Neural cell (in vitro differentiated cells): Measurements from ENCODE around the gene TCF12. TPM values are rescaled to one million over a fixed set of nuclear protein-coding genes. Genes with fewer than 3 reads are reported as not detected.

Experiments used
- H2AFZ ChIP-seq: fragments of 200-600, 300-800 bp; sonication (generic), shearing (Covaris generic); 2 replicates; pipeline ENCODE4 v1.6.0; 2014; ENCODE audit warnings: low read depth, mild to moderate bottlenecking, antibody characterized with exemption, low read length, moderate library complexity
- H3F3A ChIP-seq: fragments of 200-600 bp; shearing (Covaris generic); 2 replicates; pipeline ENCODE4 v1.6.1; 2016; ENCODE audit warnings: mild to moderate bottlenecking, moderate library complexity, mixed read lengths, antibody characterized with exemption, low read length; ENCODE audit not compliant: insufficient read depth, poor library complexity, severe bottlenecking
- H3K27ac ChIP-seq: fragments of 200-600, 300-800 bp; sonication (generic), shearing (Covaris generic); 2 replicates; pipeline ENCODE4 v1.5.1; 2014; ENCODE audit warnings: mild to moderate bottlenecking, low read length, moderate library complexity
- H3K27me3 ChIP-seq: fragments of 300-800, 200-600 bp; sonication (generic), shearing (Covaris generic); 2 replicates; pipeline ENCODE4 v1.6.0; 2014; ENCODE audit warnings: mild to moderate bottlenecking, low read depth, low read length, moderate library complexity; ENCODE audit not compliant: insufficient read depth
- H3K36me3 ChIP-seq: fragments of 300-800, 200-600 bp; sonication (generic), shearing (Covaris generic); 2 replicates; pipeline ENCODE4 v1.5.1; 2014; ENCODE audit warnings: mild to moderate bottlenecking, antibody characterized with exemption, low read length, moderate library complexity; ENCODE audit not compliant: insufficient read depth
- H3K4me2 ChIP-seq: fragments of 300-800, 200-600 bp; sonication (generic), shearing (Covaris generic); 2 replicates; pipeline ENCODE4 v1.6.0; 2014; ENCODE audit warnings: mild to moderate bottlenecking, low read length
- H3K4me3 ChIP-seq: fragments of 300-800, 200-600 bp; sonication (generic), shearing (Covaris generic); 2 replicates; pipeline ENCODE4 v1.5.1; 2014; ENCODE audit warnings: mild to moderate bottlenecking, low read length, moderate library complexity
- H3K79me2 ChIP-seq: fragments of 200-600 bp; shearing (Covaris generic); replicated peaks from 2 replicates; pipeline ENCODE4 v1.6.0; 2014; ENCODE audit warnings: mild to moderate bottlenecking, low read length, moderate library complexity; ENCODE audit not compliant: insufficient read depth
- H3K9ac ChIP-seq: fragments of 300-800, 200-600 bp; sonication (generic), shearing (Covaris generic); 2 replicates; pipeline ENCODE4 v1.6.1; 2016; ENCODE audit warnings: mild to moderate bottlenecking, low read length, mixed read lengths
- H3K9me2 ChIP-seq: fragments of 200-600 bp; shearing (Covaris generic); 2 replicates; pipeline ENCODE4 v1.6.1; 2016; ENCODE audit warnings: mild to moderate bottlenecking, low read length, mixed read lengths; ENCODE audit not compliant: insufficient read depth
- H3K9me3 ChIP-seq: fragments of 200-600, 300-800 bp; sonication (generic), shearing (Covaris generic); 2 replicates; pipeline ENCODE4 v1.6.1; 2016; ENCODE audit warnings: mild to moderate bottlenecking, mixed run types, low read length, moderate library complexity, mixed read lengths
- H4K20me1 ChIP-seq: fragments of 200-600 bp; shearing (Covaris generic); 2 replicates; pipeline ENCODE4 v1.6.1; 2016; ENCODE audit warnings: mild to moderate bottlenecking, mixed run types; ENCODE audit not compliant: insufficient read depth
- EP300 ChIP-seq: fragments of 450-650 bp; conservative IDR thresholded peaks from 2 replicates; pipeline ENCODE4 v1.6.1; 2014; ENCODE audit warnings: antibody characterized with exemption, mild to moderate bottlenecking, moderate library complexity; ENCODE audit not compliant: poor library complexity, severe bottlenecking
- EZH2 ChIP-seq: fragments of 200-600, 300-800 bp; shearing (Covaris generic), sonication (generic); IDR thresholded peaks from 2 replicates; pipeline ENCODE4 v1.6.1; 2014; ENCODE audit warnings: antibody characterized with exemption, low read length, borderline replicate concordance, mild to moderate bottlenecking; ENCODE audit not compliant: insufficient read depth, poor library complexity, severe bottlenecking
- MXI1 ChIP-seq: fragments of 450-650 bp; conservative IDR thresholded peaks from 2 replicates; pipeline ENCODE4 v1.6.1; 2014; ENCODE audit warnings: antibody characterized with exemption, mild to moderate bottlenecking; ENCODE audit not compliant: poor library complexity, severe bottlenecking
- POLR2AphosphoS5 ChIP-seq: IDR thresholded peaks from 2 replicates; pipeline ENCODE4 v1.6.1; 2012
- RAD21 ChIP-seq: fragments of 450-650 bp; conservative IDR thresholded peaks from 2 replicates; pipeline ENCODE4 v1.6.1; 2014; ENCODE audit warnings: antibody characterized with exemption, mild to moderate bottlenecking, moderate library complexity
- REST ChIP-seq: IDR thresholded peaks from 2 replicates; pipeline ENCODE4 v1.6.1; 2012; ENCODE audit warnings: borderline replicate concordance
- SMC3 ChIP-seq: fragments of 450-650 bp; conservative IDR thresholded peaks from 2 replicates; pipeline ENCODE4 v1.6.1; 2014; ENCODE audit warnings: antibody characterized with exemption, mild to moderate bottlenecking, moderate library complexity; ENCODE audit not compliant: poor library complexity
- TAF1 ChIP-seq: IDR thresholded peaks from 2 replicates; pipeline ENCODE4 v1.6.1; 2012; ENCODE audit warnings: low read depth
- polyA plus RNA-seq: library from polyadenylated mRNA; depleted of rRNA; stranded (reverse); fragments of >200 nt; gene quantifications from 2 replicates; pipeline ENCODE4 v1.2.3, GENCODE V29; 2014
- TF ChIP-seq, protein P1 (sequence below): fragments of 450-650 bp; IDR thresholded peaks from 2 replicates; pipeline ENCODE4 v1.5.1; 2014; ENCODE audit warnings: antibody characterized with exemption, mild to moderate bottlenecking, moderate library complexity; ENCODE audit not compliant: poor library complexity, severe bottlenecking

TCF12 gene
- polyA plus RNA-seq, 1 donor from 2014 or later: 52.7 TPM

DNA sequence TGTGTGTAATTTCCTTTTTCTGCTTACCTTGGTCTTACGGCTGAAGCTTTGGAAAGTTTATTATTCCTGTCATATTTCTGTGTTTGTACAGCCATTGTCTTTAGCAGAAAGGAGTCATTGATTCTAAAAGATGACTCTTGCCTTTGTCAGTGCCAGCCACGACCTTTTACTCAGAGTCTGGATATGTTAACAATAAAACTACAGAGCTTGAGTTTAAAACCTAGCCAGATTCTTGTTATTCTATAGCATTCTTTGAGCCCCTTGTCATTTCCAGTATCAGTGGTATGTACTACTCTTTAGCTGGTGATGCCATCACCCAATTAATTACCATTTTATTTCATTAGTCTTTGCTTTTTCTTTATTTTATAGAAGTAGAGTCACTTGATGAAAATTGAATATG lies 142.4 kb downstream of the TCF12 start:
- no peak overlapping the region for H2AFZ ChIP-seq
- H3K4me2 ChIP-seq: no peak overlapping the region

GRCh38 chr15:57061281-57061680 lies 142.8 kb downstream of the TCF12 start:
- no peaks in the 10 kb centered on the region for H3K9me2 ChIP-seq
- H3F3A ChIP-seq: no peaks in the 10 kb centered on the region
- no peak overlapping the region for H2AFZ ChIP-seq
- peaks cover 54% of the 10 kb centered on the region for H3K79me2 ChIP-seq
- no peaks in the 10 kb centered on the region for H3K36me3 ChIP-seq
- TF ChIP-seq, protein P1, sequence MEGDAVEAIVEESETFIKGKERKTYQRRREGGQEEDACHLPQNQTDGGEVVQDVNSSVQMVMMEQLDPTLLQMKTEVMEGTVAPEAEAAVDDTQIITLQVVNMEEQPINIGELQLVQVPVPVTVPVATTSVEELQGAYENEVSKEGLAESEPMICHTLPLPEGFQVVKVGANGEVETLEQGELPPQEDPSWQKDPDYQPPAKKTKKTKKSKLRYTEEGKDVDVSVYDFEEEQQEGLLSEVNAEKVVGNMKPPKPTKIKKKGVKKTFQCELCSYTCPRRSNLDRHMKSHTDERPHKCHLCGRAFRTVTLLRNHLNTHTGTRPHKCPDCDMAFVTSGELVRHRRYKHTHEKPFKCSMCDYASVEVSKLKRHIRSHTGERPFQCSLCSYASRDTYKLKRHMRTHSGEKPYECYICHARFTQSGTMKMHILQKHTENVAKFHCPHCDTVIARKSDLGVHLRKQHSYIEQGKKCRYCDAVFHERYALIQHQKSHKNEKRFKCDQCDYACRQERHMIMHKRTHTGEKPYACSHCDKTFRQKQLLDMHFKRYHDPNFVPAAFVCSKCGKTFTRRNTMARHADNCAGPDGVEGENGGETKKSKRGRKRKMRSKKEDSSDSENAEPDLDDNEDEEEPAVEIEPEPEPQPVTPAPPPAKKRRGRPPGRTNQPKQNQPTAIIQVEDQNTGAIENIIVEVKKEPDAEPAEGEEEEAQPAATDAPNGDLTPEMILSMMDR: no peak
- no peak for TF ChIP-seq EP300
- no peak for TF ChIP-seq TAF1
- TF ChIP-seq POLR2AphosphoS5: no peak
- no peak for TF ChIP-seq REST
- no peak for TF ChIP-seq MXI1
- no peak for TF ChIP-seq EZH2
- no peak for TF ChIP-seq RAD21
- no peak for TF ChIP-seq SMC3
- H3K4me2 ChIP-seq: no peak overlapping the region
- no peaks in the 10 kb centered on the region for H3K27me3 ChIP-seq
- H4K20me1 ChIP-seq: no peaks in the 10 kb centered on the region
- H3K27ac ChIP-seq: no peak overlapping the region
- H3K9ac ChIP-seq: no peak overlapping the region
- H3K9me3 ChIP-seq: no peaks in the 10 kb centered on the region
- no peak overlapping the region for H3K4me3 ChIP-seq

More for the DNA sequence above, 142.4 kb downstream of the TCF12 start:
- Histone ChIP-seq H3K9me2 (no peaks in the 10 kb centered on the region), H3K36me3 (no peaks in the 10 kb centered on the region), H3K4me3 (no peak overlapping the region), H3K9me3 (no peaks in the 10 kb centered on the region), H4K20me1 (no peaks in the 10 kb centered on the region), H3F3A (no peaks in the 10 kb centered on the region), H3K9ac (no peak overlapping the region), H3K27me3 (no peaks in the 10 kb centered on the region), H3K79me2 (peaks cover 54% of the 10 kb centered on the region), H3K27ac (no peak overlapping the region)
- TF ChIP-seq, protein P1: no peak
- no peak for TF ChIP-seq MXI1
- no peak for TF ChIP-seq EZH2
- TF ChIP-seq POLR2AphosphoS5: no peak
